NB4 (cell line): ENCODE data around the gene SPATA32.

Experiments
- MAX ChIP-seq: IDR thresholded peaks from 2 replicates; pipeline ENCODE4 v1.6.1; 2011; ENCODE audit warnings: low read depth, low read length
- POLR2A ChIP-seq: IDR thresholded peaks from 2 replicates; pipeline ENCODE4 v1.6.1; 2011; ENCODE audit warnings: mild to moderate bottlenecking; ENCODE audit not compliant: insufficient read length; ENCODE audit errors: extremely low read depth
- TF ChIP-seq, protein P1 (sequence below): IDR thresholded peaks from one replicate; pipeline ENCODE4 v1.5.1; 2012; ENCODE audit warnings: low read depth, low read length

DNA sequence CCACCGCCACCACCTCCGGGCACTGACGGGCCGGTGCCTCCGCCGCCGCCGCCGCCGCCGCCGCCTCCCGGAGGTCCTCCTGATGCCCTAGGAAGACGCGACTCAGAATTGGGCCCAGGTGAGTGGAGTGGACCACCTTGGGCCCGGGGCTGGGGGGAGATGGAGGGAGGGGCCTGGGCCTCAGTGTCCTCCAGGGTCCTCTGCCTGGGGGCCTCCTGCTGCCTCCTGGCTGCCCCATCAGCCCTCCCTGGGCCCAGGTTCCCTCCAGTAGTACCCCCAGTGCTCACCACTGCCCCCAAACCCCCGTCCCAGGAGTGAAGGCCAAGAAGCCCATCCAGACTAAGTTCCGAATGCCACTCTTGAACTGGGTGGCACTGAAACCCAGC, 19.9 kb downstream of the SPATA32 start:
- TF ChIP-seq POLR2A (no peak), MAX (no peak)
- TF ChIP-seq, protein P1, sequence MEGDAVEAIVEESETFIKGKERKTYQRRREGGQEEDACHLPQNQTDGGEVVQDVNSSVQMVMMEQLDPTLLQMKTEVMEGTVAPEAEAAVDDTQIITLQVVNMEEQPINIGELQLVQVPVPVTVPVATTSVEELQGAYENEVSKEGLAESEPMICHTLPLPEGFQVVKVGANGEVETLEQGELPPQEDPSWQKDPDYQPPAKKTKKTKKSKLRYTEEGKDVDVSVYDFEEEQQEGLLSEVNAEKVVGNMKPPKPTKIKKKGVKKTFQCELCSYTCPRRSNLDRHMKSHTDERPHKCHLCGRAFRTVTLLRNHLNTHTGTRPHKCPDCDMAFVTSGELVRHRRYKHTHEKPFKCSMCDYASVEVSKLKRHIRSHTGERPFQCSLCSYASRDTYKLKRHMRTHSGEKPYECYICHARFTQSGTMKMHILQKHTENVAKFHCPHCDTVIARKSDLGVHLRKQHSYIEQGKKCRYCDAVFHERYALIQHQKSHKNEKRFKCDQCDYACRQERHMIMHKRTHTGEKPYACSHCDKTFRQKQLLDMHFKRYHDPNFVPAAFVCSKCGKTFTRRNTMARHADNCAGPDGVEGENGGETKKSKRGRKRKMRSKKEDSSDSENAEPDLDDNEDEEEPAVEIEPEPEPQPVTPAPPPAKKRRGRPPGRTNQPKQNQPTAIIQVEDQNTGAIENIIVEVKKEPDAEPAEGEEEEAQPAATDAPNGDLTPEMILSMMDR: no peak
